GM13977 (cell line): Measurements from ENCODE around the gene ANP32E.
"Not testable (repeated sequence)": the region's sequence is repeated elsewhere in the genome, so short reads cannot be mapped to it uniquely, and the experiment has no call there.

Experiments used
- DNase-seq: peaks from one replicate; pipeline ENCODE4 v3.0.0; 2012; ENCODE audit warnings: low spot score
- in situ Hi-C: fragments of 300-500 bp; cut with MboI; formaldehyde crosslinking; loops from one replicate; pipeline ENCODE4 v1.12.0; 2022; ENCODE audit warnings: low sequenced_read_pairs, low pct_unique_long_range_greater_than_20kb, mixed read lengths, inconsistent platforms; ENCODE audit not compliant: unreplicated experiment
- TF ChIP-seq, protein P1 (sequence below): IDR thresholded peaks from 2 replicates; pipeline ENCODE4 v1.5.1; 2012; ENCODE audit warnings: mild to moderate bottlenecking, control low read depth; ENCODE audit not compliant: insufficient read depth; ENCODE audit errors: extremely low read depth, missing control alignments

Gene ANP32E

DNA sequence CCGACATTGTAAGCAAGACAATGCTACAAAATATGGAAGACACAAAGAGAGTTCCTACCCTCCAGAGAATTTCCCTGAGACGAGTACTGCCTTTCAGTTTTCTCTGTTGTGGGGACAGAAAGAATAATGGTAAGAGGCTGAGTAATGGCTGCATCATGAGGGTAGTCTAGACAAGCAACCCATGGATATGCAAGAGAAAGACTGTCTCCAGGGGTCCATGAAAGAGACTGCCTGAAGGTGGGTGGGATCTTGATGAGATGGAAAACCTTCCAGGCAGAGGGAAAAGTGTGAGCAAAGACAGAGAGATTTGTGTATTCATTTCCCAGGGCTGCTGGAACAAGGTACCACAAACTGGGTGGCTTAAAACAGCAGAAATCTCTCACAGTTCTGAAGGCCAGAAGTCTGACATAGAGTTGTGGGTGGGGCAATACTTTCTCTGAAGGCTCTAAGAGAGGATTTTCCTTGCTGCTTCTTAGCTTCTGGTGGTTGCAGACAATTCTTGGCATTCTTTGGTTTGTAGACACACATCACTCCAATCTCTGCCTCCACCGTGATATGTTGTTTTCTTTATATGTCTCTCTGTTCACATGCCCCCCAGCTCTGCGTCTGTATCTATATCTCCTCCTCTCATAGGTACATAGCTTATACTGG, 41.4 kb downstream of the ANP32E start:
- DNase-seq = no peak
- in situ Hi-C loops = no loop called here
- TF ChIP-seq, protein P1, sequence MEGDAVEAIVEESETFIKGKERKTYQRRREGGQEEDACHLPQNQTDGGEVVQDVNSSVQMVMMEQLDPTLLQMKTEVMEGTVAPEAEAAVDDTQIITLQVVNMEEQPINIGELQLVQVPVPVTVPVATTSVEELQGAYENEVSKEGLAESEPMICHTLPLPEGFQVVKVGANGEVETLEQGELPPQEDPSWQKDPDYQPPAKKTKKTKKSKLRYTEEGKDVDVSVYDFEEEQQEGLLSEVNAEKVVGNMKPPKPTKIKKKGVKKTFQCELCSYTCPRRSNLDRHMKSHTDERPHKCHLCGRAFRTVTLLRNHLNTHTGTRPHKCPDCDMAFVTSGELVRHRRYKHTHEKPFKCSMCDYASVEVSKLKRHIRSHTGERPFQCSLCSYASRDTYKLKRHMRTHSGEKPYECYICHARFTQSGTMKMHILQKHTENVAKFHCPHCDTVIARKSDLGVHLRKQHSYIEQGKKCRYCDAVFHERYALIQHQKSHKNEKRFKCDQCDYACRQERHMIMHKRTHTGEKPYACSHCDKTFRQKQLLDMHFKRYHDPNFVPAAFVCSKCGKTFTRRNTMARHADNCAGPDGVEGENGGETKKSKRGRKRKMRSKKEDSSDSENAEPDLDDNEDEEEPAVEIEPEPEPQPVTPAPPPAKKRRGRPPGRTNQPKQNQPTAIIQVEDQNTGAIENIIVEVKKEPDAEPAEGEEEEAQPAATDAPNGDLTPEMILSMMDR = no peak

DNA sequence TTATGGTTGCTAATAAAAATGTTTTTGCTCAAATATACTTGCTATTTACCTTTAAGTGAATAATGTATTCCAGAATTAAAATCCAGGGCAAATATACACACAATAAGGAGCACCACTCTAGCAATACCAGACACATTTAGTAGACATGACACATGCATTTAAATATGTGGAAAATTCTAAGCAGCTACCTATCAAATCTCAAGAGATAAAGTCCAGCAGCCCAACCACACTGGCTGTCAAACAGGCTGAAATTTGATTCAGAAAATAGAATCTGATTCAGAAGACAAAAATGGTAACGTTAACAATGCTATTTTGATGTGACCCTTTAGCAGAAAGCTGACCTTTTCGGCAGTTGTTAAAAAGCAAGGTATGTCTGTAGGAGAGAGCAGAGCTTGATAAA, 43.9 kb downstream of the ANP32E start:
- no peak for DNase-seq
- in situ Hi-C loops = no loop called here
- TF ChIP-seq, protein P1 = no peak

DNA sequence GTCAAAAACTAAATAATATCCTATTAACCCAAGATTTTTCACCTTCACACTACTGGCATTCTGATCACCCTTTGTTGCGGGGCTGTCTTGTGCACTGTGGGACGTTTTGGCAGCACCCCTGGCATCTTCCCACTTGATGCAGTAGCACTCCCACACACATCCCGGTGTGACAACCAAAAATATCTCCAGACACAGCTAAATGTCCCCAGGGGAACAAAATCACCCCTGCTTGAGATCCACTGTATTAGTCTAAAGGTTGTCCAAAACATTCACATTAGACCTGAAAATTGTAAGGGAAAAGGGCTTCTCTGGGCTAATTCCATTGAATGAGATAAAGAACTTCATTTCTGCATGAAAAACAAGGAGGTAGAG, 48.4 kb downstream of the ANP32E start:
- in situ Hi-C loops = no loop called here
- DNase-seq = no peak
- TF ChIP-seq, protein P1 = no peak

DNA sequence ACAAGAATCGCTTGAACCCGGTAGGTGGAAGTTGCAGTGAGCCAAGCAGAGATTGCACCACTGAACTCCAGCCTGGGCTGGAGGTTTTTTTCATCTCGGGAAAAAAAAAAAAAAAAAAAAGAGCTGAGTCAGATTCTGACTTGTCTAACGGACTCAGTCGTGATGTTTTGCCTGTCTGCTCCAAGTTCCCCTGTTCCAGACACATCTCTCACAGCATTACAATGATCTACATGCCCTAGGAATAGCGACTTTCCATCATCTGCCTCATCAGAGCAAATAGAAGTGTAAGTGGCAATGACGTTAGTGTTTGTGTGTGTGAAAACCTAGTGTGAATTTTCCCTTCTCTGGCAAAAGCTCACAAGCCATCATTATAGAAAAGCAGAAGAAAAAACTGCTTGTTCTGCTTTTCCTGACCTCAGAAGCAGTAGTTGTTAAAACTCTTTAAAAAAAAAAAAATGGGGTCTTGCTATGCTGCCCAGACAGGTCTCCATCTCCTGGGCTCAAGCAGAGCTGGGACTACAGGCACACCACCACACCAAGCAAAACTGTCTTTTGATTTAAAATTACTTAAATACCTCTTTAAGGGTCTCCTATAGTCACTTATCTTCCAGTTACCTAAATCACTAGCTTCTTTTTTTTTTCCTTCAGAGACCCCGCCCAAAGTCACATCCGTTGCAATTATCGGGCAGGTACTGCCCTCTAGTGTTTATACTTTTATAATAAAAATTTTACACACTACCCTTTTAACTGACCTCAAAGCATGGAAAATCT, 48.9 kb downstream of the ANP32E start:
- in situ Hi-C loops = no loop called here
- TF ChIP-seq, protein P1 = peak; percentile 38
- DNase-seq = peak; percentile 53

DNA sequence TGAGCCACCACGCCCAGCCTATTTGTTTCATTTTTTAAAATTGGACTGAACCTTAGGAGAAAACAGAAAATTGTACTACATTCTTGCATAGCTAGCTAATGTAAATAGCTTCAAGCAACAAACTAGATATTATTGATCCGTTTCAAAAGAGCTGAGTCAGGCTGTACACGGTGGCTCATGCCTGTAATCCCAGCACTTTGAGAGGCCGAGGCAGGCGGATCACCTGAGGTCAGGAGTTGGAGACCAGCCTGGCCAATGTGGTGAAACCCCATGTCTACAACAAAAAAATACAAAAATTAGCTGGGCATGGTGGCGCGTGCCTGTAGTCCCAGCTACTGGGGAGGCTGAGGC, 49.5 kb downstream of the ANP32E start:
- DNase-seq, in situ Hi-C loops: not testable (repeated sequence)

DNA sequence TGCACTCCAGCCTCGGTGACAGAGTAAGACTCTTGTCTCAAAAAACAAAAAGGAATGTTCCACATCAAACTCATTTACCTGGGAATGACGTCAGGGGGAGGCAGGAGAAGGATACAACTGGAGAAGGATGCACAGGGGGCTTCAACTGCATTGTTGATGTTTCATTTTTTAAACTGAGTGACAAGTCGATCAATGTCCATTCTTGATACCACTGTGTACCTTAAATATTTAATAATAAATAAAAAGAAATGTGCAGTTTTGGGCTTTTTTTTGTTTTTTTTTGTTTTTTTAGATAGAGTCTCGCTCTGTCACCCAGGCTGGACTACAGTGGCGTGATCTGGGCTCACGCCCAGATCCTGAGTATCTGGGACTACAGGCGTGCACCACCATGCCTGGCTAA, 50.4 kb downstream of the ANP32E start:
- in situ Hi-C loops = no loop called here
- TF ChIP-seq, protein P1 = no peak
- no peak for DNase-seq

DNA sequence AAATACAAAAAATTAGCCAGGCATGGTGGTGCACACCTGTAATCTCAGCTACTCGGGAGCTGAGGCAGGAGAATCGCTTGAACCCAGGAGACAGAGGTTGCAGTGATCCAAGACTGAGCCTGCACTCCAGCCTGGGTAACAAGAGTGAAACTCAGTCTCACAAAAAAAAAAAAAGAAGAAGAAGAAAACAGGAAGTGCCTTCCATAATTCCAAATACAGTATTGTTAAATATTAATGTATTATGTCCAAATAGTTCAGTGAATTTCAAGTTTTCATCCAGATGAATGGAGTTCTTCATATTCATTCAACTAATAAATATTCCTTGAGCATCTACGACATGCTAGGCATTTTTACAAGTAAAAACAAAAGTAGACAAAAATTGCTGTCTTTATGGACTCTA, 52.9 kb downstream of the ANP32E start:
- in situ Hi-C loops = no loop called here

More for the DNA sequence above, 52.9 kb downstream of the ANP32E start:
- TF ChIP-seq, protein P1 = no peak
- no peak for DNase-seq
